ENCODE data around the gene CYTH2.
A peak's percentile ranks its signal among the peaks of the same experiment; 100 is the strongest.
"Not testable (repeated sequence)": the region's sequence is repeated elsewhere in the genome, so short reads cannot be mapped to it uniquely, and the experiment has no call there.

The CYTH2 gene

DNA sequence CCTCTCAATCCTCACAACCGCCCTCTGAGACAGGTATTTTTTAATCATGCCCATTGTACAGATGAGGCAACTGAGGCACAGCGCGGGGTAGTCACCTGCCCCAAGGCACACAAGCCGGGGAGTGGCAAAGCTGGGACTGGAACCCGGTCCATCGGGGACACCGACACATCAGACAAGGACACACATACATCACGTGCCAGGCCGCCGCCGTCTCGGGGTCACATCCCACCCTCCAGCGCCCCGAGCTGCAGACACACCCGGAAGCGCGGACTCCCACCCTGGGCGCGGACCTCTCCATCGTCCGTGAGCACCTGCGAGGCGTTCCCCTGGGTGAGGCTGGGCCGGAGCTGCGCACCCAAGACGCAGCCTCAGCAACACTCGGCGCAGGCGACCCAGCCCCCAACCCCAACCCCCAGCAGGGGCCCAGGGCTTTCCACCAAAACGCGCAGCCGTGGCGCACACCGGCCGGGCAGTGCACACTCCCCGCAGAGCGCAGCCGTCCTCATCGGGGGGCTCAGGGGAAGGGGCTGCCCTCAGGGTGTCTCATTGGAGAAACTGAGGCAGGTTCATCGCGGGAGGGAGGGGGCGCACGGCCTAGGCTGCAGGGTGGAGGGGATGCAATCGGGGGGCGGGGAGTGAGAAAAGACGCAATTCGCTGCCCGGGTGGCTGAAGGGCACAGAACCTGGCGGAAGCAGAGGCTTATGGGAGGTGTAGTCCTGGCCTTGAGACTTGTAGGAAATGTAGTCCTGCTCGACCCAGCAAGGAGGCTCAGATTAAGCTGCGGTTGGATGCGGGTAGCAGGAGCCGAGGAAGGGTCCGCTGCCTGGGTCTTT lies 44.3 kb downstream of the CYTH2 start:
- DNase-seq: peak; percentile 29

DNA sequence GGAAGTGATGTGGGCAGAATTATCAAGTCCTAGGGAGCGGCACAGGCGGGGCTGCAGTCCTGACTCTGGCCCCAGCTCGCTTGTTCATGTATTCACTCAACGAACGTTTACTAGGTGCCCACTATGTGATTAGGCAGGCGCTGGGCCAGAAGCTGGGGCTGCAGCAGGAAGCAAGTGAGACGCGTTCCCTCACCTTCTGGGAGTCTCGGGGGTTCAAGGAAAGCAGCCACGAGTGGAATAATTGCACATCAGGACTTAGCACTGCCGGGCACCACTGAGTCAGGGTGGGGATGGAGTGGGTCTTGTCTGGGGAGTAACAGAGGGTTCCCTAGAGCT lies 44.9 kb downstream of the CYTH2 start:
- DNase-seq: no peak

DNA sequence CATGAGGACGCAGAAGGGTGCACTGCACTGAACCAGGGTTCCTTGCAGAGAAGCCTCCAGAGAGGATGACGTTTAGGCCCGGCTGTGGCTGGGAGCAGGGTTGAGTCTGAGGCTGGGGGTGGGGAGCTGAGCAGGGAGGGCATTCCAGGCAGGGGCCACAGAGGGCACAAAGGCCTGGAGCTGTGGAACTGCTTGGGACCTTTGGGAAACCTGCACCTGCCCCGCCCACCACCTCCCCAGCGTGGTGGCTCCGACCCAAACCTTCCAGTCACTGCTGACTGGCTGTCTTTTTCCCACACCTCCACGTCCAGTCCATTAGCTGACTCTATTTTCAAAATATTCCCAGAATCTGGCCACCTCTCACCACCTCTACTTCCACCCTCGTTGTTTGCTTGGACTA lies 47.4 kb downstream of the CYTH2 start:
- no peak for DNase-seq

DNA sequence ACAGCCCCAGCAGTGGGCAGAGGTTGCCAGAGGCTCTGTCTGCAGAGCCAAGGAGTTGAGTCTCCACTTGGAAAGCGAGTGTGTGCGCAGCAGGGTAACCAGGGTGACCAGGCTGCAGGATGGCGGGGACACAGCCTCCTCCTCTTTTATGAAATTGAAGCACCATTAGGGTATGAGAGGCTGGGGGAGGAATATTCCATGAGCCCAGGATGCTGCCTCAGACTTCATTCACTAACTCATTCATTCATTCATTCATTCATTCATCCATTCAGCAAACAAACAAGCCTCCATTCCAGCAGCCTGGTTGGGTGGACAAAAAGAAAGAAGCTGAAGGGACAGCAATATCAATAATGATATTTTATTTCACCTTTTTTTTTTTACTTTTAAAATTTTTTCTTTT lies 49.0 kb downstream of the CYTH2 start:
- DNase-seq: no peak

DNA sequence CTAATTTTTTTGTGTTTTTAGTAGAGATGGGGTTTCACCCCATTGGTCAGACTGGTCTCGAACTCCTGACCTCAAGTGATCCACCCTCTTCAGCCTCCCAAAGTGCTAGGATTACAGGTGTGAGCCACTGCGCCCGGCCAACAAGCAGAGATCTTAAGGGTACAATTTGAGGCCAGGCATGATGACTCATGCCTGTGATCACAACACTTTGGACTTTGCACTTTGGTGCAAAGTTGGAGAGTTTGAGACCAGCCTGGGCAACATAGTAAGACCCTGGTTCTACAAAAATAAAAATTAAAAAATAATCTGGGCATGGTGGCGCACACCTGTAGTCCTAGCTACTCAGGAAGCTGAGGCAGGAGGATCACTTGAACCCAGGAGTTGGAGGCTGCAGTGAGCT lies 50.3 kb downstream of the CYTH2 start:
- not testable (repeated sequence) for DNase-seq

DNA sequence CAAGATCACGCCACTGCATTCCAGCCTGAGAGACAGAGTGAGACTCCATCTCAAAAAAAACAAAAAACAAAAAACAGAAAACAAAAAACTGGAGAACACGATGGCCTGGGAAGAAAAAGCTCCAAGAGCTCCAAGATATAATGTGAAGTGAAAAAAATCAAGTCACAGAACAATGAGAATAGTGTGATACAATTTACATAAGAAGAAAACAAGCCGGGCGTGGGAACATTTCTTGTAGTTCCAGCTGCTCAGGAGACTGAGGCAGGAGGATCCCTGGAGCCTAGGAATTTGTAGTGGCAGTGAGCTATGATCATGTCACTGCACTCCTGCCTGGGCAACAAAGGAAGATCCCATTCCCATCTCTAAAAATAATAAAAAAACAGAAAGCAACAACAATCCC lies 51.0 kb downstream of the CYTH2 start:
- no peak for DNase-seq

DNA sequence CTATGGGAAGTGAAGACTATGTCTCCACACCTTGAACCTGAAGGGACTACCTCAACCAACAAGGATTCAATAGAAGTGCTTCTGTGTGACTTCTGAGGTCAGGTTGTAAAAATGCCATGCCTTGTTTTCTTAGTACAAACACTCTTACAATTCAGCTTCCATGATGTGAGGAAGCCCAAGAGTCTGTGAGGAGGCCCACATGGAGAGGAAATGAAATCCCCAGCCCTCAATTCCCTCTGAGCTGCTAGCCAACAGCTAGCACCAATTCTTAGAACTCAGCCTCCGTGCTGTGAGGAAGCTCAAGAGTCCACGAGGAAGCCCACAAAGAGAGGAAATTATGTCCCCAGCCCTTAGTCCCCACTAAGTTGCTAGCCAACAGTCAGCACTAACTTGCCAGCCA lies 55.1 kb downstream of the CYTH2 start:
- no peak for DNase-seq

DNA sequence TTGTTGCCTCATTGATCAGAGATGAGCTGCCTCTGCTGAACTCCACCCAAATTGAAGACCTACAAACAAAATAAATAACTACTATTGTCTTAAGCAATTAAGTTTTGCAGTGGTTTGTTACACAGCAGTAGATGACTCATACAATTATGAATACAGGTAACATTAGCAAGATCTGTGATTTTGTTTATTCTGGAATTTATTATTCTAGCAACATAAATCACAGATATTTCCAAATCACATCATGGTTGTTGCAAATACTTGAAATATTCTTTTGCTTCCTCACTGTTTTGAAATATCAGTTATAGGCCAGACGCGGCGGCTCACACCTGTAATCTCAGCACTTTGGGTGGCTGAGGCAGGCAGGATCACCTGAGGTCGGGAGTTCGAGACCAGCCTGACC lies 55.6 kb downstream of the CYTH2 start:
- no peak for DNase-seq

DNA sequence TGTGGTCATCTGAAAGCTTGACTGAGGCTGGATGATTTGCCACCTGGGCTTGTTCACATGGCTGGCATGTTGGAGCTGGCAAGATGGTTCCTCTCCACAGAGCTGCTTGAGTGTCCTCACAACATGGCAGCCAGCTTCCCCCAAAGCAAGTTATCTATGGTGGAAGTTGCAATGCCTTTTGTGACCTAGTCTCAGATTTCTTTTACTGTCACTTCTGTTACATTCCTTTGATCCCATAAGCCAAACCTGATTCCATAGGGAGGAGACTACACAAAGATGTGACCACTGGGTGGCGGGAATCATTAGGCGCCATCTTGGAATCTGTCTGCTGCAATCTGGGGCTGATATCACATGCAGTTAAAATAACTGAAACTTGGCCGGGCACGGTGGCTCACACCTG lies 60.0 kb downstream of the CYTH2 start:
- DNase-seq: no peak

DNA sequence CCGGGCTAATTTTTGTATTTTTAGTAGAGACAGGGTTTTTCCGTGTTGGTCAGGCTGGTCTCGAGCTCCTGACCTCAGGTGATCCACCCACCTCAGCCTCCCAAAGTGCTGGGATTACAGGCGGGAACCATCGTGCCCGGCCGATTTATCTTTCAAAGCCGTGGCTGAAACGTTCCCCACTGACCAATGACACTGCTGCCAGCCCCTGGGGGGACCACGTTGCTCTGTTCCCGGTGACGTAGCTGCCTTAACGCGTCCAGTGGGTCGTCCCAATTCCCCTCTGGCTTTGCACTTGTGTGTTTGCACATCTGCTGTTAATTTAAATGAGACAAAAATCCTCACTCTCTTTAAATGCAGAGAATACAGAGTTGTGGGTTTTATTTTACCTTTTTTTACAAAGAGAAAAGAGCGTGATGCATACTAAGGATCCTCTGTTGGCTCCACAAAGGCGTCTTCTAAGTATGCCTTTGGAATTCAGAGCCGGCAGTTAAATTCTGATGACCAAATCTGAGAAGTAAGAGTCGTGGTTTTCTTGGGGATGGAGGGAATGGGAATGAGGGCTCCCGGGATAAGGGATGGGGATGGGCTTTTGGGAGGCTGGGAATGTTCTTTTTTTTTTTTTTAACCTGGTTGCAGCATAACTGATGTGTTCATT lies 61.0 kb downstream of the CYTH2 start:
- DNase-seq: no peak

DNA sequence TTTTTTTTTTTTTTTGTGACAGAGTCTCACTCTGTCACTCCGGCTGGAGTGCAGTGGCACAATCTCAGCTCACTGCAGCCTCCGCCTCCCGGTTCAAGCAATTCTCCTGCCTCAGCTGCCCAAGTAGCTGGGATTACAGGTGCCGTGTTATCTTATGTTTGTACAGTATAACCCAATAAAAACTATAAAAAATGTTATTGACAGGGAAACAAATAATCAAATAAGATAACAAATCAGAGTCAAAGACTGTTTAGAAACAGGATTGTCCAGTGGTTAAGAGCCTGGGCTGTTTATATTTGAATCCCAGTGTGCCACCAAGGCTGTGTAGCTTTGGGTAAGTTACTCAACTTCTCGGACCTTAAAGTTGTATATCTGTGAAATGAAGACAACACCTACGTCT lies 61.6 kb downstream of the CYTH2 start:
- DNase-seq: no peak

All from SIG-M5 (cell line).